T-helper 1 cell treated with Interleukin-12 subunit alpha and Interleukin-12 subunit beta and Interleukin-4 antibody, amounts not matched to agents 30 μg/mL and 1 μg/mL, for 36 hours (primary cell): Measurements from ENCODE around the gene TMEM39A.

ENCODE experiments used
- H3K27ac Mint-ChIP-seq: one replicate; pipeline ENCODE4 v1.8.0; 2021; ENCODE audit warnings: mild to moderate bottlenecking, mixed read lengths
- H3K27me3 Mint-ChIP-seq: one replicate; pipeline ENCODE4 v1.8.0; 2021; ENCODE audit warnings: low read depth, mixed read lengths
- H3K36me3 Mint-ChIP-seq: one replicate; pipeline ENCODE4 v1.8.0; 2021; ENCODE audit warnings: low read depth, mixed read lengths
- H3K4me1 Mint-ChIP-seq: one replicate; pipeline ENCODE4 v1.8.0; 2021; ENCODE audit warnings: low read depth, mixed read lengths
- H3K4me3 Mint-ChIP-seq: one replicate; pipeline ENCODE4 v1.8.0; 2021; ENCODE audit warnings: mild to moderate bottlenecking, moderate library complexity, mixed read lengths
- H3K9me3 Mint-ChIP-seq: one replicate; pipeline ENCODE4 v1.8.0; 2021; ENCODE audit warnings: mixed read lengths

TMEM39A gene

DNA sequence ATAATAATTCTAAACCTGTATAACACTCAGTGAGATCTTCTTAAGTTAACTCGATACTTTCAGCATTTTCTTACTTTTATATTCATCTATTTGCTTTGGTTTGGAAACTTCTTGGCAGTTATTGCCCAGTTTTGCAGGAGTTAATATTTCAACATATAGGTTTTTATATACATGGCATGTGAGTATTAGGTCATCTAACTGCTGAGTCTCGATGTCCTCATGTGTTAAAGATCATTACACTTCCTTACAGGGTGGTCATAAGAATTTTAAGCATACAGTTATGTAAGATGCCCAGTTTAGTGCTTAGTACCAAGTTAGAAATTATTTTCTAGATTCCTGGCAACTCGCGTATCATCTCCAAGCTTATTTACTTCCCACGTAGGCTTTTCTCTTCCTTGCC is 62.9 kb downstream of the TMEM39A start:
- no peak overlapping the region for H3K27ac Mint-ChIP-seq
- H3K27me3 Mint-ChIP-seq, result no peaks in the 10 kb centered on the region
- peaks cover 30% of the 10 kb centered on the region for H3K4me1 Mint-ChIP-seq
- peaks cover 2% of the 10 kb centered on the region for H3K36me3 Mint-ChIP-seq
- H3K4me3 Mint-ChIP-seq, result no peak overlapping the region
- H3K9me3 Mint-ChIP-seq, result no peaks in the 10 kb centered on the region

GRCh38 chr3:119396870-119397269 is 66.5 kb downstream of the TMEM39A start:
- peaks cover 36% of the 10 kb centered on the region for H3K4me1 Mint-ChIP-seq
- H3K36me3 Mint-ChIP-seq, result no peaks in the 10 kb centered on the region
- H3K4me3 Mint-ChIP-seq, result no peak overlapping the region
- no peaks in the 10 kb centered on the region for H3K27me3 Mint-ChIP-seq
- H3K27ac Mint-ChIP-seq, result no peak overlapping the region
- no peaks in the 10 kb centered on the region for H3K9me3 Mint-ChIP-seq

DNA sequence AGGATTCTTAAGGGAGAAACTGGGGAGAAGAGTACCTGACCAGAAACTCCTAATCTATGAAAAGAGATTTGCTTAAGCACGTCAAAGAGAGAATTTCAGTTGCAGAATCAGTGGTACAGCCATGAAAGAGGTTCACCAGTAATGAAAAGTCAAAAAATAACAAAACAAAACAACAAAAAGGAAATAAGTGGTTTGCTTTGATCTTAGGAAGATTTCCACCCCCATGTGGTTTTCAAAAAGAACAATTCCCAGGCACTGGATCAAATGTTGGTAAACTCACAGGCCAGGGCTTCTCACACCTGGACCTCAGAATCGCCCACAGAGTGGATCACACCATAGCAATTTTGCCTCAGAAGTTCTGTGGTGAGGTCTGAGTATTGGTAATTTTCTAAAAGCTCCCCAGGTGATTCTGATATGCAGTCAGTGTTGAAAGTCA is 67.5 kb downstream of the TMEM39A start:
- peak overlapping the region; percentile 42 for H3K27ac Mint-ChIP-seq
- no peaks in the 10 kb centered on the region for H3K9me3 Mint-ChIP-seq
- H3K4me3 Mint-ChIP-seq, result no peak overlapping the region
- H3K36me3 Mint-ChIP-seq, result no peaks in the 10 kb centered on the region
- H3K27me3 Mint-ChIP-seq, result no peaks in the 10 kb centered on the region
- H3K4me1 Mint-ChIP-seq, result peaks cover 28% of the 10 kb centered on the region

DNA sequence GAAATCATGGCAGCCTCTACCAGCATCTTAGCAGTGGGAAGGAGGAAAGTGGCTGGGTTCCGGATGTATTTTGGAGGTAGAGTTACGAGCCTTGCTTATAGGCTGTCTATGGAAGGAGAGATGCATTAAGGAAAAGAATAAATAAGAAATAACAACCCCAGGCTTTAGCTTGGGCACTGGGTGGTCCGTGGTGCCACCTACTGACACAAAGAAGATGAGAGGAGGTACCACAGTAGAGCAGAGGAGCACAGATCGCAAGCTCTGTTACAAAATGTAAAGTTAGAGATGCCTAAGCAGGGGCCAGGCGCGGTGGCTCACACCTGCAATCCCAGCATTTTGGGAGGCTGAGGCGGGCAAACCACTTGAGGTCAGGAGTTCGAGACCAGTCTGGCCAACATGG is 74.8 kb downstream of the TMEM39A start:
- H3K27me3 Mint-ChIP-seq, result no peaks in the 10 kb centered on the region
- H3K4me3 Mint-ChIP-seq, result no peak overlapping the region
- H3K27ac Mint-ChIP-seq, result no peak overlapping the region
- no peaks in the 10 kb centered on the region for H3K9me3 Mint-ChIP-seq
- H3K4me1 Mint-ChIP-seq, result peaks cover 2% of the 10 kb centered on the region
- H3K36me3 Mint-ChIP-seq, result no peaks in the 10 kb centered on the region

DNA sequence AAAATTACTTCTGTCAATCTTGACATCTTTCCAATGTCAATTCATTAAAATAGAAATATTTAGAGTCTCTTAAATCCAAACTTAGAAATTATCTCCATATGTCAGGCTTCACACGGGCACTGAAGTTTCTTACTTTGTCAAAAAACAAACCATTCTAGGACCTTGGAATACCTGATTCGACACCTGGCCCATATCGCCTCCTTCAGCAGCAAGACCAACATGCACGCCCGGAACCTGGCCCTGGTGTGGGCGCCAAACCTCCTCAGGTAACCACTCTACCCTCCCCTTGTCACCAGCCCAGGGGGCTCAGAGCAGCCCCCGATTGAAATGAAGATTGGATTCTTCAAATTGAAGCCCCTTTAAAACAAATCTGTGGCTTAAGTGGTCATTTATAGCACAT is 81.3 kb downstream of the TMEM39A start:
- no peak overlapping the region for H3K27ac Mint-ChIP-seq
- no peaks in the 10 kb centered on the region for H3K36me3 Mint-ChIP-seq
- H3K9me3 Mint-ChIP-seq, result no peaks in the 10 kb centered on the region
- H3K4me1 Mint-ChIP-seq, result no peaks in the 10 kb centered on the region
- no peak overlapping the region for H3K4me3 Mint-ChIP-seq
- H3K27me3 Mint-ChIP-seq, result no peaks in the 10 kb centered on the region

GRCh38 chr3:119380697-119381096 is 82.7 kb downstream of the TMEM39A start:
- Mint-ChIP-seq H3K27me3 (no peaks in the 10 kb centered on the region), H3K9me3 (no peaks in the 10 kb centered on the region), H3K36me3 (no peaks in the 10 kb centered on the region), H3K4me1 (no peaks in the 10 kb centered on the region), H3K27ac (no peak overlapping the region), H3K4me3 (no peak overlapping the region)
